Endothelial cell of umbilical vein (primary cell): ENCODE results near the gene PLEKHA7. TPM values are rescaled to one million over a fixed set of nuclear protein-coding genes. Genes with fewer than 3 reads are reported as not detected.

Experiments used
- BruUV-seq: library from RNA; stranded (reverse); fragments of 400-500 nt; replicated peaks from 2 replicates; lab custom pipeline; 2021; lab: Mats Ljungman, UMichigan
- CTCF ChIA-PET: fragments of 300-600, 350-600 bp; sonication (Branson Sonifier 250); formaldehyde crosslinking; loops from one replicate; lab custom pipeline; 2021; ENCODE audit warnings: antibody characterized with exemption, inconsistent platforms; lab: Charles Lee
- POLR2A ChIA-PET: fragments of 300-600, 350-600 bp; sonication (Branson Sonifier 250); formaldehyde crosslinking; loops from one replicate; lab custom pipeline; 2021; ENCODE audit warnings: antibody characterized with exemption, inconsistent platforms; lab: Charles Lee
- DNase-seq: peaks from one replicate; pipeline ENCODE4 v3.0.0-alpha.2; 2011; ENCODE audit warnings: low read depth, low spot score
- FAIRE-seq: peaks from 2 replicates; lab custom pipeline; 2011; peaks lifted over from hg19 to GRCh38; lab: Jason Lieb, UNC
- H2AFZ ChIP-seq: 2 replicates; pipeline ENCODE4 v1.6.0; 2012; ENCODE audit warnings: low read depth, low read length, control low read depth, inconsistent platforms
- H3K27ac ChIP-seq: 2 replicates; pipeline ENCODE4 v1.5.1; 2011; ENCODE audit warnings: low read depth, mild to moderate bottlenecking, control low read depth, low read length, moderate library complexity; ENCODE audit not compliant: insufficient read depth
- H3K27me3 ChIP-seq, 2 experiments: 2 replicates each; pipeline versions ENCODE4 v1.6.0 to v1.6.1; 2011; ENCODE audit warnings: low read length in 2 of 2, mixed read lengths in 1 of 2; ENCODE audit not compliant: control insufficient read depth in 2 of 2, insufficient read depth in 2 of 2
- H3K36me3 ChIP-seq, 2 experiments: 2 replicates in 1 of 2; 3 replicates in 1 of 2; pipeline ENCODE4 v1.5.1; 2011; ENCODE audit warnings: low read length in 2 of 2, mild to moderate bottlenecking in 1 of 2, moderate library complexity in 1 of 2; ENCODE audit not compliant: control insufficient read depth in 2 of 2, insufficient read depth in 2 of 2; ENCODE audit errors: extremely low read depth in 1 of 2
- H3K4me1 ChIP-seq: 3 replicates; pipeline ENCODE4 v1.5.1; 2011; ENCODE audit warnings: mild to moderate bottlenecking, low read length; ENCODE audit not compliant: control insufficient read depth, insufficient read depth; ENCODE audit errors: extremely low read depth
- H3K4me2 ChIP-seq: 2 replicates; pipeline ENCODE4 v1.6.1; 2011; ENCODE audit warnings: low read length, control low read depth, mixed read lengths; ENCODE audit not compliant: insufficient read depth
- H3K4me3 ChIP-seq, 3 experiments: fragments of 200-600 bp in 1 of 3; sonication (generic), shearing (Covaris generic) in 1 of 3; replicated peaks in 1 of 3; 2 replicates each; pipeline ENCODE4 v1.5.1; 2011 to 2016; ENCODE audit warnings: control low read depth in 3 of 3, low read length in 3 of 3, mild to moderate bottlenecking in 2 of 3, inconsistent platforms in 1 of 3, low read depth in 1 of 3, moderate library complexity in 1 of 3; ENCODE audit not compliant: insufficient read depth in 1 of 3
- H3K79me2 ChIP-seq: 2 replicates; pipeline ENCODE4 v1.6.0; 2012; ENCODE audit warnings: low read length, inconsistent platforms; ENCODE audit not compliant: control insufficient read depth, insufficient read depth
- H3K9ac ChIP-seq: replicated peaks from 2 replicates; pipeline ENCODE3; 2011; ENCODE audit warnings: low read length, control low read depth; ENCODE audit not compliant: insufficient read depth; ENCODE audit errors: extremely low read depth
- H3K9me1 ChIP-seq: replicated peaks from 3 replicates; pipeline ENCODE4 v1.6.0; 2011; ENCODE audit warnings: mild to moderate bottlenecking, low read length; ENCODE audit not compliant: control insufficient read depth, insufficient read depth; ENCODE audit errors: extremely low read depth
- H3K9me3 ChIP-seq: replicated peaks from 2 replicates; pipeline ENCODE4 v1.5.1; 2012; ENCODE audit warnings: low read length, inconsistent platforms; ENCODE audit not compliant: control insufficient read depth, insufficient read depth
- H4K20me1 ChIP-seq: replicated peaks from 2 replicates; pipeline ENCODE3; 2011; ENCODE audit warnings: mild to moderate bottlenecking, low read length; ENCODE audit not compliant: control insufficient read depth, insufficient read depth; ENCODE audit errors: extremely low read depth
- CTCF ChIP-seq, 2 donors: IDR thresholded peaks; 1 replicate in 1 of 2; 2 replicates in 1 of 2; pipeline ENCODE4 v1.5.1; 2011; ENCODE audit warnings: low read length in 2 of 2, mild to moderate bottlenecking in 2 of 2, moderate library complexity in 2 of 2, control low read depth in 1 of 2, inconsistent platforms in 1 of 2, low read depth in 1 of 2; ENCODE audit not compliant: insufficient read depth in 1 of 2; ENCODE audit errors: extremely low read depth in 1 of 2
- EZH2 ChIP-seq: IDR thresholded peaks from 2 replicates; pipeline ENCODE4 v1.6.1; 2012; ENCODE audit warnings: borderline replicate concordance, low read depth, mild to moderate bottlenecking, moderate library complexity, low read length, inconsistent platforms; ENCODE audit not compliant: severe bottlenecking
- FOS ChIP-seq: IDR thresholded peaks from 2 replicates; pipeline ENCODE4 v1.6.1; 2011; ENCODE audit warnings: mild to moderate bottlenecking, low read length, moderate library complexity, borderline replicate concordance; ENCODE audit not compliant: insufficient read depth
- GATA2 ChIP-seq: IDR thresholded peaks from 2 replicates; pipeline ENCODE4 v1.7.0; 2011; ENCODE audit warnings: low read depth, mild to moderate bottlenecking, moderate library complexity, mixed read lengths, low read length; ENCODE audit not compliant: insufficient read length, insufficient read depth
- JUN ChIP-seq: IDR thresholded peaks from 2 replicates; pipeline ENCODE4 v1.6.1; 2011; ENCODE audit warnings: borderline replicate concordance, low read depth; ENCODE audit not compliant: insufficient read length, insufficient read depth
- MYC ChIP-seq: IDR thresholded peaks from one replicate; pipeline ENCODE4 v1.6.1; 2011; ENCODE audit warnings: mild to moderate bottlenecking, low read depth, low read length
- POLR2A ChIP-seq: IDR thresholded peaks from 2 replicates; pipeline ENCODE4 v1.6.1; 2012; ENCODE audit warnings: low read depth, mild to moderate bottlenecking, control low read depth, low read length
- POLR2AphosphoS5 ChIP-seq: IDR thresholded peaks from 2 replicates; pipeline ENCODE4 v1.6.1; 2012; ENCODE audit warnings: low read depth, mild to moderate bottlenecking, control low read depth, low read length, moderate library complexity; ENCODE audit not compliant: insufficient read depth
- dilution Hi-C: fragments of 300-500 bp; cut with MboI; formaldehyde crosslinking; loops from one replicate; pipeline ENCODE4 v1.15.0; 2019; ENCODE audit warnings: low sequenced_read_pairs; ENCODE audit not compliant: extremely low pct_ligation_motif_present
- intact Hi-C: fragments of 100-400 bp; cut with micrococcal nuclease; formaldehyde crosslinking; loops from one replicate; pipeline ENCODE4 v1.10.0; 2022
- polyA plus RNA-seq, 4 experiments: library from polyadenylated mRNA; depleted of rRNA in 3 of 4; stranded (reverse) in 3 of 4; unstranded in 1 of 4; fragments of >200 nt; gene quantifications; 2 replicates each; pipeline versions ENCODE4 v1.2.1 to v1.2.3, GENCODE V29; 2011 to 2012; ENCODE audit warnings: missing spikeins in 1 of 4
- total RNA-seq: library from RNA; stranded (reverse); gene quantifications from 2 replicates; pipeline ENCODE4 v1.2.3, GENCODE V29; 2021
- TF ChIP-seq, protein P1 (sequence below): IDR thresholded peaks from 2 replicates; pipeline ENCODE4 v1.6.1; 2011; ENCODE audit not compliant: insufficient read depth, insufficient read length

Gene PLEKHA7
- total and polyA plus RNA-seq, 2 donors (not counting 3 experiments of a cell fraction or from before 2014, with no cell fraction given) = 1.7 to 3.8 TPM

GRCh38 chr11:16873289-16873688, 140.9 kb downstream of the PLEKHA7 start:
- Histone ChIP-seq H3K36me3 (no peaks in the 10 kb centered on the region), H3K9me3 (no peaks in the 10 kb centered on the region), H2AFZ (no peak overlapping the region), H3K27me3 (peaks cover 0 to 4% of the 10 kb centered on the region in 2 experiments), H4K20me1 (no peaks in the 10 kb centered on the region), H3K4me2 (no peak overlapping the region), H3K4me1 (no peaks in the 10 kb centered on the region), H3K4me3 (no peak overlapping the region), H3K9ac (no peak overlapping the region), H3K9me1 (no peaks in the 10 kb centered on the region), H3K79me2 (no peaks in the 10 kb centered on the region), H3K27ac (no peak overlapping the region)
- POLR2A ChIA-PET = no interaction called here
- intact Hi-C loops (no loop called here), dilution Hi-C loops (no loop called here)
- DNase-seq = no peak
- BruUV-seq = no TSS peak
- no peak for TF ChIP-seq FOS
- TF ChIP-seq EZH2 = no peak
- TF ChIP-seq POLR2AphosphoS5 = no peak
- TF ChIP-seq GATA2 = no peak
- TF ChIP-seq, protein P1, sequence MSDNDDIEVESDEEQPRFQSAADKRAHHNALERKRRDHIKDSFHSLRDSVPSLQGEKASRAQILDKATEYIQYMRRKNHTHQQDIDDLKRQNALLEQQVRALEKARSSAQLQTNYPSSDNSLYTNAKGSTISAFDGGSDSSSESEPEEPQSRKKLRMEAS = no peak
- no peak for TF ChIP-seq MYC
- no peak for TF ChIP-seq CTCF (IDR thresholded peaks at IDR 0.05; ENCODE audit: extremely low read depth in 1 of 2, insufficient read depth in 1 of 2, low read depth in 1 of 2, low read length in 2 of 2)
- no peak for TF ChIP-seq JUN
- no peak for TF ChIP-seq POLR2A
- CTCF ChIA-PET = no interaction called here
- FAIRE-seq = no peak
